H9 (cell line): ENCODE measurements around the gene CUL4A. TPM values are rescaled to one million over a fixed set of nuclear protein-coding genes. Genes with fewer than 3 reads are reported as not detected.

Experiments used
- DNase-seq: peaks from one replicate; pipeline ENCODE4 v3.0.0-alpha.2; 2017
- H2AFZ ChIP-seq: one replicate; pipeline ENCODE4 v1.6.1; 2013; ENCODE audit warnings: mild to moderate bottlenecking, low read length, control low read depth, moderate library complexity
- H2AK5ac ChIP-seq: 2 replicates; pipeline ENCODE4 v1.6.1; 2013; ENCODE audit warnings: low read length, control low read depth, mixed read lengths; ENCODE audit not compliant: insufficient read length
- H2BK120ac ChIP-seq: one replicate; pipeline ENCODE4 v1.6.1; 2013; ENCODE audit warnings: low read depth, mild to moderate bottlenecking, low read length, control low read depth, inconsistent platforms; ENCODE audit not compliant: poor library complexity, severe bottlenecking
- H2BK12ac ChIP-seq: 2 replicates; pipeline ENCODE4 v1.6.1; 2013; ENCODE audit warnings: low read length, control low read depth, mixed read lengths, low read depth; ENCODE audit not compliant: insufficient read length
- H2BK15ac ChIP-seq: 2 replicates; pipeline ENCODE4 v1.6.1; 2013; ENCODE audit warnings: low read depth, low read length, control low read depth
- H2BK20ac ChIP-seq: one replicate; pipeline ENCODE4 v1.6.1; 2013; ENCODE audit warnings: low read depth, mild to moderate bottlenecking, low read length, control low read depth, inconsistent platforms; ENCODE audit not compliant: poor library complexity, severe bottlenecking
- H2BK5ac ChIP-seq: 2 replicates; pipeline ENCODE4 v1.6.1; 2013; ENCODE audit warnings: low read length, control low read depth, mixed read lengths; ENCODE audit not compliant: insufficient read length
- H3K14ac ChIP-seq: 2 replicates; pipeline ENCODE4 v1.6.1; 2013; ENCODE audit warnings: low read length, control low read depth; ENCODE audit not compliant: insufficient read depth
- H3K18ac ChIP-seq: 2 replicates; pipeline ENCODE4 v1.6.1; 2013; ENCODE audit warnings: low read depth, mild to moderate bottlenecking, mixed read lengths, low read length, control low read depth; ENCODE audit not compliant: insufficient read length
- H3K23ac ChIP-seq: 2 replicates; pipeline ENCODE4 v1.6.1; 2013; ENCODE audit warnings: low read length, control low read depth, mixed read lengths, low read depth; ENCODE audit not compliant: insufficient read length
- H3K23me2 ChIP-seq: 2 replicates; pipeline ENCODE4 v1.6.1; 2013; ENCODE audit warnings: low read depth, mild to moderate bottlenecking, mixed read lengths, low read length, control low read depth; ENCODE audit not compliant: insufficient read length, poor library complexity, severe bottlenecking
- H3K27ac ChIP-seq: 2 replicates; pipeline ENCODE4 v1.5.1; 2013; ENCODE audit warnings: low read length, control low read depth, mixed read lengths, low read depth; ENCODE audit not compliant: insufficient read length
- H3K27me3 ChIP-seq: 2 replicates; pipeline ENCODE4 v1.6.1; 2013; ENCODE audit warnings: low read length, control low read depth, inconsistent platforms; ENCODE audit not compliant: insufficient read depth
- H3K4ac ChIP-seq: 2 replicates; pipeline ENCODE4 v1.6.1; 2013; ENCODE audit warnings: low read depth, mild to moderate bottlenecking, control low read depth, inconsistent platforms, low read length, moderate library complexity
- H3K4me1 ChIP-seq: 2 replicates; pipeline ENCODE4 v1.6.1; 2013; ENCODE audit warnings: low read length, control low read depth, inconsistent platforms; ENCODE audit not compliant: insufficient read depth
- H3K4me2 ChIP-seq: 2 replicates; pipeline ENCODE4 v1.6.1; 2013; ENCODE audit warnings: low read length, control low read depth, mixed read lengths; ENCODE audit not compliant: insufficient read length, insufficient read depth
- H3K56ac ChIP-seq: 2 replicates; pipeline ENCODE4 v1.6.1; 2013; ENCODE audit warnings: low read depth, mild to moderate bottlenecking, mixed read lengths, low read length, control low read depth; ENCODE audit not compliant: insufficient read length
- H3K79me1 ChIP-seq: 2 replicates; pipeline ENCODE4 v1.6.1; 2013; ENCODE audit warnings: low read depth, mild to moderate bottlenecking, moderate library complexity, low read length, control low read depth, inconsistent platforms; ENCODE audit not compliant: insufficient read depth, poor library complexity, severe bottlenecking
- H3K79me2 ChIP-seq: 2 replicates; pipeline ENCODE4 v1.6.1; 2013; ENCODE audit warnings: low read length, control low read depth, inconsistent platforms; ENCODE audit not compliant: insufficient read depth
- H3K9ac ChIP-seq: 2 replicates; pipeline ENCODE4 v1.6.1; 2013; ENCODE audit warnings: low read length, control low read depth, mixed read lengths; ENCODE audit not compliant: insufficient read length; ENCODE audit errors: extremely low read depth
- H3K9me3 ChIP-seq: one replicate; pipeline ENCODE4 v1.6.1; 2013; ENCODE audit warnings: low read depth, low read length, inconsistent platforms; ENCODE audit not compliant: control insufficient read depth
- H3T11ph ChIP-seq: one replicate; pipeline ENCODE4 v1.6.1; 2013; ENCODE audit warnings: mild to moderate bottlenecking, low read length, control low read depth, inconsistent platforms
- H4K20me1 ChIP-seq: one replicate; pipeline ENCODE4 v1.6.1; 2013; ENCODE audit not compliant: control insufficient read depth, insufficient read length, insufficient read depth
- H4K5ac ChIP-seq: 2 replicates; pipeline ENCODE4 v1.6.1; 2013; ENCODE audit warnings: low read depth, mild to moderate bottlenecking, mixed read lengths, low read length, control low read depth; ENCODE audit not compliant: insufficient read length
- H4K8ac ChIP-seq: replicated peaks from 2 replicates; pipeline ENCODE4 v1.6.1; 2013; ENCODE audit warnings: low read length, control low read depth, mixed read lengths, low read depth; ENCODE audit not compliant: insufficient read length
- H4K91ac ChIP-seq: 2 replicates; pipeline ENCODE4 v1.6.1; 2013; ENCODE audit warnings: low read depth, mild to moderate bottlenecking, moderate library complexity, mixed read lengths, low read length, control low read depth; ENCODE audit not compliant: insufficient read length
- H3K27ac Mint-ChIP-seq, 3 experiments: 2 replicates in 2 of 3; 3 replicates in 1 of 3; pipeline ENCODE4 v1.8.0; 2020 to 2021; ENCODE audit warnings: mixed read lengths in 3 of 3, mild to moderate bottlenecking in 1 of 3, moderate library complexity in 1 of 3
- H3K27me3 Mint-ChIP-seq: 2 replicates; pipeline ENCODE4 v1.8.0; 2021; ENCODE audit warnings: low read depth, mild to moderate bottlenecking, moderate library complexity, mixed read lengths
- H3K36me3 Mint-ChIP-seq, 3 experiments: 2 replicates in 2 of 3; 3 replicates in 1 of 3; pipeline ENCODE4 v1.8.0; 2020 to 2021; ENCODE audit warnings: low read depth in 3 of 3, mixed read lengths in 3 of 3; ENCODE audit not compliant: insufficient read depth in 1 of 3
- H3K4me1 Mint-ChIP-seq, 2 experiments: 2 replicates each; pipeline ENCODE4 v1.8.0; 2020; ENCODE audit warnings: mixed read lengths in 2 of 2
- H3K4me3 Mint-ChIP-seq, 2 experiments: 2 replicates in 1 of 2; 3 replicates in 1 of 2; pipeline ENCODE4 v1.8.0; 2020 to 2021; ENCODE audit warnings: mild to moderate bottlenecking in 2 of 2, mixed read lengths in 2 of 2, moderate library complexity in 1 of 2
- H3K9me3 Mint-ChIP-seq, 2 experiments: 2 replicates in 1 of 2; 3 replicates in 1 of 2; pipeline ENCODE4 v1.8.0; 2020; ENCODE audit warnings: mild to moderate bottlenecking in 2 of 2, mixed read lengths in 2 of 2, moderate library complexity in 1 of 2
- CTCF ChIP-seq: fragments of 200-600 bp; sonication (generic); conservative IDR thresholded peaks from 3 replicates; pipeline ENCODE4 v1.8.0; 2021; ENCODE audit warnings: antibody characterized with exemption, mild to moderate bottlenecking
- WGBS: extraction: QIAGEN DNeasy Blood & Tissue Kit; methylation state at CpG from one replicate; pipeline ENCODE4 v1.1.7; 2013; ENCODE audit warnings: missing lambda C conversion rate, low lambda C conversion rate, mixed read lengths; ENCODE audit not compliant: insufficient read length; ENCODE audit errors: extremely low coverage; 5-methylcytosine and 5-hydroxymethylcytosine counted together
- total RNA-seq: library from RNA; stranded (reverse); gene quantifications from 2 replicates; pipeline ENCODE4 v1.2.1, GENCODE V29; 2021

The CUL4A gene
- total RNA-seq, 1 experiment from 2014 or later, result 97.9 TPM

- H3K9me3 ChIP-seq, result no peaks in the 10 kb centered on the region
- H4K8ac ChIP-seq, result no peak overlapping the region
- no peak overlapping the region for H3T11ph ChIP-seq
- no peak overlapping the region for H2AFZ ChIP-seq
- H2BK20ac ChIP-seq, result no peak overlapping the region
- Mint-ChIP-seq H3K27me3 (peaks cover 51% of the 10 kb centered on the region), H3K27ac (no peak overlapping the region), H3K4me1 (peaks cover 26 to 30% of the 10 kb centered on the region in 2 experiments), H3K9me3 (peaks cover 2 to 5% of the 10 kb centered on the region in 2 experiments; a peak in 3 of 5 replicates), H3K4me3 (no peak overlapping the region), H3K36me3 (peaks cover 0 to 1% (median 0%) of the 10 kb centered on the region in 3 experiments; a peak in 2 of 7 replicates)
- peaks cover under 1% of the 10 kb centered on the region for H3K79me1 ChIP-seq
- no peak overlapping the region for H2BK5ac ChIP-seq
- peaks cover 11% of the 10 kb centered on the region; the same call in 1 of the 2 replicates for H3K79me2 ChIP-seq
- no peak for TF ChIP-seq CTCF
- no peak overlapping the region for H2BK120ac ChIP-seq
- H4K20me1 ChIP-seq, result no peaks in the 10 kb centered on the region
- no peak overlapping the region for H2BK15ac ChIP-seq
- no CpG with 5 or more reads among the region's 9 CpGs for WGBS
- no peak overlapping the region for H3K4ac ChIP-seq
- peaks cover 3% of the 10 kb centered on the region; the same call in 1 of the 2 replicates for H3K4me1 ChIP-seq
- no peak overlapping the region for H3K9ac ChIP-seq
- no peak overlapping the region for H3K23ac ChIP-seq
- H2AK5ac ChIP-seq, result no peak overlapping the region
- no peak overlapping the region for H2BK12ac ChIP-seq
- H3K4me2 ChIP-seq, result no peak overlapping the region
- H4K91ac ChIP-seq, result no peak overlapping the region
- no peak for DNase-seq
- H3K27ac ChIP-seq, result no peak overlapping the region
- no peak overlapping the region for H4K5ac ChIP-seq
- no peak overlapping the region for H3K14ac ChIP-seq
- H3K27me3 ChIP-seq, result no peaks in the 10 kb centered on the region; the same call in 1 of the 2 replicates
- H3K23me2 ChIP-seq, result peaks cover 12% of the 10 kb centered on the region
- H3K56ac ChIP-seq, result no peak overlapping the region
- H3K18ac ChIP-seq, result no peak overlapping the region
Observed at GRCh38 chr13:113293686-113294085, 84.3 kb downstream of the CUL4A start.
